Heart left ventricle (tissue), 13 donors: Measurements from ENCODE around the gene SENP5.

Experiments
- POLR2A ChIP-seq, 2 donors: fragments of 450-650 bp; IDR thresholded peaks; one replicate each; pipeline ENCODE4 v1.6.1; 2017; ENCODE audit warnings: antibody characterized with exemption in 2 of 2, mild to moderate bottlenecking in 2 of 2, moderate library complexity in 2 of 2
- TF ChIP-seq, protein P1 (sequence below), 12 donors: fragments of 200-600 bp; sonication (generic) in 4 of 12; IDR thresholded peaks; one replicate each; pipeline versions ENCODE4 v1.5.0 to v1.8.0; 2018 to 2022; ENCODE audit warnings: antibody characterized with exemption in 12 of 12, mild to moderate bottlenecking in 5 of 12
- donor health status: ischemic (EF 13 %, LVEDD 7.1; RV severe dilation, severe dysfunction).
- donor health status: DM: no; HTN: yes; CAD: no.
- donor health status: DM: no; HTN: no; CAD: no.
- donor health status: ischemic (EF 25% LVEDD 6.9; RV normal size, moderate dysfunction).
- donor health status: ischemic (EF 25% LVEDD 5.7; RV mildly dilated, moderate dysfunction).
- donor health status: ischemic (EF 35%, LVEDD 5.7; RV mildly dilated, moderate dysfunction).
- donor health status: nonischemic (EF 11% LVEDD 7.7; RV severe dilation, severe dysfunction).
- donor health status: DM: yes; HTN: yes; CAD: no.
- donor health status: PGD.
- donor health status: ischemic (EF 29% LVEDD 5.4; RV normal size, mild dysfunction).
- donor health status: nonischemic (EF 23%, LVEDD 6.1; RV moderate dilation, normal function).

DNA sequence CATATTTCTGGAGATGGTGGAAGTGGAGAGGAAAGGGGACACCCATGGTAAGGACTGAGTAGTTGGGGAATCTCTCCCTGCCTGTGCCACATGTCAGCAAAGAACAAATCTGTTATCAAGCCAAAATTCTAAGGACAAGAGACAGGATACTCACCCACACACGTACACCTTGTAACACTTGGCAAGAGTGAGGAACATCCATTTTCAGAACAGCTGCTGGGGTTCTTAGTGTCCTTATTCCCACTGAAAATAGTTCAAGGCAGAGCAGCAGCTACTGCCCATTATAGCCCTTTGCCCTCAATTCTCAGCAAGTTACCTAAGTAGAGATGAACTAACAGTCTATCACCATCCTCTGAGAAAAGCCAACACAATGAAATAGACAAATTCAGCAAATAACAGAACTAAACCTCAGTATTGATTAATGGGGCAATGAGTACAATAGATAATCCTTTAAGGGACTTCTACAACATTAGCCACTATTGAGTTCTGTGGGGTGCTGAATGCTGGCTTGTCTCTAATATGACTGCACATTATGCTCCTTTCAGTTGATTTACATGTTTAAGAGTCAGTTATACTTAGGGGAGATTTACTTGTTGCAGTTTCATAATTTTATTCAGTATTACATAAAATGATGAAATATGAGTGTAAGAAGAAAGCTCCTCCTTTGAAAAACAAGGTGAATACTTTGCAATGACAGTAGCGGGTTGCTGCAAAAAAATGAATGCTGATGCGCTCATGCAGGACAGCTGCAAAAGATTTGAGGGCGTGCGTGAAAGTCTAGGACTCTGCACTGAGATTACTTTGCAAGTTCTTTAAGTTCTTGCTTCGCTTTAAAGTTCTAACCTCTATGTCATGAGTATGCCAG lies 22.4 kb downstream of the SENP5 start:
- TF ChIP-seq, protein P1, sequence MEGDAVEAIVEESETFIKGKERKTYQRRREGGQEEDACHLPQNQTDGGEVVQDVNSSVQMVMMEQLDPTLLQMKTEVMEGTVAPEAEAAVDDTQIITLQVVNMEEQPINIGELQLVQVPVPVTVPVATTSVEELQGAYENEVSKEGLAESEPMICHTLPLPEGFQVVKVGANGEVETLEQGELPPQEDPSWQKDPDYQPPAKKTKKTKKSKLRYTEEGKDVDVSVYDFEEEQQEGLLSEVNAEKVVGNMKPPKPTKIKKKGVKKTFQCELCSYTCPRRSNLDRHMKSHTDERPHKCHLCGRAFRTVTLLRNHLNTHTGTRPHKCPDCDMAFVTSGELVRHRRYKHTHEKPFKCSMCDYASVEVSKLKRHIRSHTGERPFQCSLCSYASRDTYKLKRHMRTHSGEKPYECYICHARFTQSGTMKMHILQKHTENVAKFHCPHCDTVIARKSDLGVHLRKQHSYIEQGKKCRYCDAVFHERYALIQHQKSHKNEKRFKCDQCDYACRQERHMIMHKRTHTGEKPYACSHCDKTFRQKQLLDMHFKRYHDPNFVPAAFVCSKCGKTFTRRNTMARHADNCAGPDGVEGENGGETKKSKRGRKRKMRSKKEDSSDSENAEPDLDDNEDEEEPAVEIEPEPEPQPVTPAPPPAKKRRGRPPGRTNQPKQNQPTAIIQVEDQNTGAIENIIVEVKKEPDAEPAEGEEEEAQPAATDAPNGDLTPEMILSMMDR (IDR thresholded peaks at IDR 0.05) = no peak
- TF ChIP-seq POLR2A (IDR thresholded peaks at IDR 0.05) = no peak
